IMR-90 (cell line): ENCODE data around the gene TMPRSS9. TPM values are rescaled to one million over a fixed set of nuclear protein-coding genes. Genes with fewer than 3 reads are reported as not detected.

Experiments
- ATAC-seq: fragments of 200-7000 bp; cut with Tn5 transposase; 2 replicates; pipeline ENCODE4 v1.9.1; 2020; ENCODE audit warnings: low read depth, mild to moderate bottlenecking, moderate library complexity
- BruUV-seq: library from RNA; stranded (reverse); fragments of 400-500 nt; replicated peaks from 2 replicates; lab custom pipeline; 2021; lab: Mats Ljungman, UMichigan
- CTCF ChIA-PET: fragments of 300-600 bp; formaldehyde crosslinking; extraction: SDS; loops from one replicate; lab custom pipeline; 2021; ENCODE audit warnings: antibody characterized with exemption; lab: Yijun Ruan, JAX
- POLR2A ChIA-PET: fragments of 300-600 bp; sonication (Branson Sonifier 250); formaldehyde crosslinking; loops from one replicate; lab custom pipeline; 2022; ENCODE audit warnings: antibody characterized with exemption; ENCODE audit not compliant: unreplicated experiment; lab: Charles Lee
- DNase-seq: peaks from one replicate; pipeline ENCODE4 v3.0.0; 2013
- H2AFZ ChIP-seq: replicated peaks from 2 replicates; pipeline ENCODE3; 2013; ENCODE audit warnings: low read length, mild to moderate bottlenecking; ENCODE audit not compliant: poor library complexity
- H2AK5ac ChIP-seq: 2 replicates; pipeline ENCODE4 v1.6.1; 2013; ENCODE audit warnings: low read depth, low read length, inconsistent platforms
- H2AK9ac ChIP-seq: replicated peaks from 2 replicates; pipeline ENCODE3; 2013; ENCODE audit warnings: mild to moderate bottlenecking, low read depth, low read length, moderate library complexity; ENCODE audit not compliant: poor library complexity
- H2BK120ac ChIP-seq: 2 replicates; pipeline ENCODE4 v1.6.1; 2013; ENCODE audit warnings: low read depth, low read length, inconsistent platforms
- H2BK15ac ChIP-seq: 3 replicates; pipeline ENCODE4 v1.6.1; 2013; ENCODE audit warnings: low read depth, low read length, inconsistent platforms
- H2BK20ac ChIP-seq: 2 replicates; pipeline ENCODE4 v1.6.1; 2013; ENCODE audit warnings: low read depth, mild to moderate bottlenecking, inconsistent platforms, low read length, moderate library complexity
- H2BK5ac ChIP-seq: 2 replicates; pipeline ENCODE4 v1.6.1; 2013; ENCODE audit warnings: mild to moderate bottlenecking, low read depth, low read length, inconsistent platforms; ENCODE audit not compliant: poor library complexity, severe bottlenecking
- H3K14ac ChIP-seq: replicated peaks from 2 replicates; pipeline ENCODE4 v1.6.1; 2013; ENCODE audit warnings: low read depth, low read length, inconsistent platforms
- H3K18ac ChIP-seq: 2 replicates; pipeline ENCODE4 v1.6.1; 2013; ENCODE audit warnings: low read depth, low read length, control low read depth
- H3K23ac ChIP-seq: 2 replicates; pipeline ENCODE4 v1.6.1; 2013; ENCODE audit warnings: low read depth, low read length, inconsistent platforms
- H3K27ac ChIP-seq: 2 replicates; pipeline ENCODE4 v1.5.1; 2013; ENCODE audit warnings: mild to moderate bottlenecking, control low read depth, low read length; ENCODE audit not compliant: insufficient read depth
- H3K27me3 ChIP-seq: 2 replicates; pipeline ENCODE4 v1.6.1; 2013; ENCODE audit warnings: low read length; ENCODE audit not compliant: control insufficient read depth, insufficient read depth
- H3K36me3 ChIP-seq: 2 replicates; pipeline ENCODE4 v1.6.1; 2013; ENCODE audit warnings: low read length, mixed read lengths; ENCODE audit not compliant: control insufficient read depth, insufficient read depth
- H3K4ac ChIP-seq: 2 replicates; pipeline ENCODE4 v1.6.1; 2013; ENCODE audit warnings: low read depth, low read length, inconsistent platforms
- H3K4me1 ChIP-seq: 2 replicates; pipeline ENCODE4 v1.6.1; 2013; ENCODE audit warnings: low read length, mixed read lengths; ENCODE audit not compliant: control insufficient read depth, insufficient read depth
- H3K4me2 ChIP-seq: 2 replicates; pipeline ENCODE4 v1.6.1; 2013; ENCODE audit warnings: low read depth, mild to moderate bottlenecking, control low read depth, low read length, moderate library complexity
- H3K4me3 ChIP-seq: 2 replicates; pipeline ENCODE4 v1.5.1; 2013; ENCODE audit warnings: low read depth, mild to moderate bottlenecking, control low read depth, low read length, moderate library complexity; ENCODE audit not compliant: insufficient read depth
- H3K56ac ChIP-seq: 2 replicates; pipeline ENCODE4 v1.6.1; 2013; ENCODE audit warnings: low read length, inconsistent platforms; ENCODE audit not compliant: insufficient read depth; ENCODE audit errors: extremely low read depth
- H3K79me1 ChIP-seq, 2 experiments: 2 replicates each; pipeline ENCODE4 v1.6.1; 2013; ENCODE audit warnings: low read length in 2 of 2, inconsistent platforms in 1 of 2, low read depth in 1 of 2
- H3K9ac ChIP-seq: 2 replicates; pipeline ENCODE4 v1.6.1; 2013; ENCODE audit warnings: low read depth, low read length, control low read depth
- H3K9me1 ChIP-seq: 2 replicates; pipeline ENCODE4 v1.6.1; 2013; ENCODE audit warnings: low read length, inconsistent platforms; ENCODE audit not compliant: insufficient read depth
- H3K9me3 ChIP-seq: 2 replicates; pipeline ENCODE4 v1.6.1; 2013; ENCODE audit warnings: low read length; ENCODE audit not compliant: control insufficient read depth, insufficient read depth
- H4K20me1 ChIP-seq: 2 replicates; pipeline ENCODE4 v1.6.1; 2013; ENCODE audit warnings: low read length, inconsistent platforms; ENCODE audit not compliant: insufficient read depth
- H4K5ac ChIP-seq: 2 replicates; pipeline ENCODE4 v1.6.1; 2013; ENCODE audit warnings: mild to moderate bottlenecking, low read depth, low read length, control low read depth
- H4K8ac ChIP-seq, 2 experiments: 2 replicates each; pipeline ENCODE4 v1.6.1; 2013; ENCODE audit warnings: low read depth in 2 of 2, low read length in 2 of 2, control low read depth in 1 of 2, inconsistent platforms in 1 of 2
- H4K91ac ChIP-seq: 2 replicates; pipeline ENCODE4 v1.6.1; 2013; ENCODE audit warnings: low read depth, low read length, inconsistent platforms; ENCODE audit not compliant: insufficient read depth
- BHLHE40 ChIP-seq: fragments of 150-350 bp; IDR thresholded peaks from 2 replicates; pipeline ENCODE4 v1.6.1; 2016; ENCODE audit warnings: mild to moderate bottlenecking, low read depth, low read length
- CEBPB ChIP-seq: IDR thresholded peaks from 2 replicates; pipeline ENCODE4 v1.6.1; 2012; ENCODE audit warnings: low read depth, low read length, improper control_type of control experiment
- CHD1 ChIP-seq: IDR thresholded peaks from 2 replicates; pipeline ENCODE4 v1.6.1; 2012; ENCODE audit warnings: low read depth, low read length, improper control_type of control experiment
- FOS ChIP-seq: fragments of 150-350 bp; IDR thresholded peaks from 2 replicates; pipeline ENCODE4 v1.6.1; 2016; ENCODE audit warnings: low read depth, low read length
- MAFK ChIP-seq: IDR thresholded peaks from 2 replicates; pipeline ENCODE4 v1.6.1; 2012; ENCODE audit warnings: low read depth, low read length, improper control_type of control experiment
- MAZ ChIP-seq: IDR thresholded peaks from 2 replicates; pipeline ENCODE4 v1.6.1; 2012; ENCODE audit warnings: low read depth, mild to moderate bottlenecking, low read length, improper control_type of control experiment, moderate library complexity, borderline replicate concordance
- MXI1 ChIP-seq: IDR thresholded peaks from 2 replicates; pipeline ENCODE4 v1.6.1; 2012; ENCODE audit warnings: low read depth, mild to moderate bottlenecking, low read length, moderate library complexity, borderline replicate concordance
- NFE2L2 ChIP-seq: fragments of 150-350 bp; IDR thresholded peaks from 2 replicates; pipeline ENCODE4 v1.6.1; 2016; ENCODE audit warnings: low read depth, mild to moderate bottlenecking, low read length
- POLR2A ChIP-seq: IDR thresholded peaks from 2 replicates; pipeline ENCODE4 v1.6.1; 2012; ENCODE audit warnings: mild to moderate bottlenecking, low read depth, low read length
- RAD21 ChIP-seq: IDR thresholded peaks from 2 replicates; pipeline ENCODE4 v1.6.1; 2012; ENCODE audit warnings: low read length, improper control_type of control experiment
- RCOR1 ChIP-seq: IDR thresholded peaks from 2 replicates; pipeline ENCODE4 v1.6.1; 2012; ENCODE audit warnings: mild to moderate bottlenecking, low read length, improper control_type of control experiment; ENCODE audit not compliant: insufficient replicate concordance
- RFX5 ChIP-seq: IDR thresholded peaks from 2 replicates; pipeline ENCODE4 v1.8.0; 2012; ENCODE audit warnings: low read depth, mild to moderate bottlenecking, low read length, moderate library complexity
- SMC3 ChIP-seq: fragments of 150-350 bp; IDR thresholded peaks from 2 replicates; pipeline ENCODE4 v1.6.1; 2016; ENCODE audit warnings: low read depth, mild to moderate bottlenecking, antibody characterized with exemption, low read length, moderate library complexity
- WGBS, 2 experiments: methylation state at CpG; one replicate each; pipeline versions ENCODE4 v1.1.5 to v1.1.7; 2013; ENCODE audit warnings: missing lambda C conversion rate in 2 of 2; ENCODE audit not compliant: insufficient read length in 1 of 2; ENCODE audit errors: extremely low coverage in 2 of 2; 5-methylcytosine and 5-hydroxymethylcytosine counted together
- dilution Hi-C: fragments of 300-500 bp; cut with HindIII; formaldehyde crosslinking; loops from one replicate; pipeline ENCODE4 v1.14.3; 2018; ENCODE audit warnings: low sequenced_read_pairs; ENCODE audit not compliant: unreplicated experiment
- in situ Hi-C: fragments of 300-500 bp; cut with MboI; formaldehyde crosslinking; loops from 3 replicates; pipeline ENCODE4 v1.14.3; 2019; ENCODE audit warnings: low sequenced_read_pairs, inconsistent platforms, mixed read lengths
- intact Hi-C: fragments of 100-400 bp; cut with micrococcal nuclease; formaldehyde crosslinking; loops from 2 replicates; pipeline ENCODE4 v1.10.0; 2022
- polyA plus RNA-seq, 3 experiments: library from polyadenylated mRNA; depleted of rRNA; stranded (reverse); fragments of >200 nt; gene quantifications; 2 replicates each; pipeline ENCODE4 v1.2.3, GENCODE V29; 2012; ENCODE audit warnings: low replicate concordance in 1 of 3
- total RNA-seq: library from RNA; depleted of rRNA; stranded (reverse); fragments of >200 nt; gene quantifications from 2 replicates; pipeline ENCODE4 v1.2.3, GENCODE V29; 2012
- TF ChIP-seq, protein P1 (sequence below): fragments of 150-350 bp; IDR thresholded peaks from 2 replicates; pipeline ENCODE4 v1.6.1; 2017; ENCODE audit warnings: mild to moderate bottlenecking, antibody characterized with exemption, low read length, low read depth
- TF ChIP-seq, protein P2 (sequence below): conservative IDR thresholded peaks from 2 replicates; pipeline ENCODE4 v1.5.1; 2012; ENCODE audit warnings: mild to moderate bottlenecking, low read depth, low read length, improper control_type of control experiment
- TF ChIP-seq, protein P3 (sequence below): fragments of 150-350 bp; IDR thresholded peaks from 2 replicates; pipeline ENCODE4 v1.6.1; 2016; ENCODE audit warnings: low read depth, mild to moderate bottlenecking, low read length, moderate library complexity, borderline replicate concordance

The TMPRSS9 gene
- total and polyA plus RNA-seq, 2 of the 4 experiments (the other 2 are of a cell fraction): not detected

DNA sequence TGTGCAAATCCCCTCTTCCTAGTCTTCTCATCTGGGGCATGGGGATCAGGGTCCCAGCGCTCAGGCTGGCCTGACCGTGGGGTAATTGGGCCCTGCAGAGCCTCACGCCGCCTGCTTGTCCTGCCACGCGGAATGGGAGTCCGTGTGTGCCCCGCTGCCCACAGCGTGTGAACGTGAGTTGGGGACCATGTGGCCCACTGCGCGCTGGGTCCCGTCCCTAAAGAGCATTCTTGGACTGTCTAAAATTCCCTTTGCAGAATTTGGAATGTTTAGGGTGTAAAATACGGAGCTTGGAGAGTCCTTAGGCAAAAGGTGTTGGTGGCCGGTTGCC is 2.9 kb downstream of the TMPRSS9 start:
- no peak overlapping the region for H2BK20ac ChIP-seq
- no peak overlapping the region for H3K4ac ChIP-seq
- intact Hi-C loops: no loop called here
- no peak for ATAC-seq
- H4K91ac ChIP-seq: no peak overlapping the region
- in situ Hi-C loops: no loop called here
- H2AFZ ChIP-seq: no peak overlapping the region
- H3K79me1 ChIP-seq: no peaks in the 10 kb centered on the region
- H3K27ac ChIP-seq: no peak overlapping the region
- 77% methylated on average over 10 of the region's 15 CpGs; no CpG with 5 or more reads in 1 of the 2 experiments for WGBS, 2 experiments
- ChIA-PET POLR2A (no interaction called here), CTCF (no interaction called here)
- H4K20me1 ChIP-seq: no peaks in the 10 kb centered on the region
- no peak overlapping the region for H4K5ac ChIP-seq
- H4K8ac ChIP-seq: no peak overlapping the region
- H3K27me3 ChIP-seq: peaks cover 33% of the 10 kb centered on the region
- H3K9ac ChIP-seq: no peak overlapping the region
- no peak overlapping the region for H3K18ac ChIP-seq
- H3K9me3 ChIP-seq: no peaks in the 10 kb centered on the region; the same call in 1 of the 2 replicates
- no peak overlapping the region for H3K14ac ChIP-seq
- no TSS peak for BruUV-seq
- no peaks in the 10 kb centered on the region for H3K4me1 ChIP-seq
- dilution Hi-C loops: no loop called here
- 0 out of 2 replicates have a peak, but pooled peaks cover 2% of the 10 kb centered on the region for H3K9me1 ChIP-seq
- H3K23ac ChIP-seq: no peak overlapping the region
- TF ChIP-seq NFE2L2: no peak
- TF ChIP-seq, protein P1, sequence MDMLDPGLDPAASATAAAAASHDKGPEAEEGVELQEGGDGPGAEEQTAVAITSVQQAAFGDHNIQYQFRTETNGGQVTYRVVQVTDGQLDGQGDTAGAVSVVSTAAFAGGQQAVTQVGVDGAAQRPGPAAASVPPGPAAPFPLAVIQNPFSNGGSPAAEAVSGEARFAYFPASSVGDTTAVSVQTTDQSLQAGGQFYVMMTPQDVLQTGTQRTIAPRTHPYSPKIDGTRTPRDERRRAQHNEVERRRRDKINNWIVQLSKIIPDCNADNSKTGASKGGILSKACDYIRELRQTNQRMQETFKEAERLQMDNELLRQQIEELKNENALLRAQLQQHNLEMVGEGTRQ: no peak
- no peak for TF ChIP-seq RCOR1
- TF ChIP-seq, protein P2, sequence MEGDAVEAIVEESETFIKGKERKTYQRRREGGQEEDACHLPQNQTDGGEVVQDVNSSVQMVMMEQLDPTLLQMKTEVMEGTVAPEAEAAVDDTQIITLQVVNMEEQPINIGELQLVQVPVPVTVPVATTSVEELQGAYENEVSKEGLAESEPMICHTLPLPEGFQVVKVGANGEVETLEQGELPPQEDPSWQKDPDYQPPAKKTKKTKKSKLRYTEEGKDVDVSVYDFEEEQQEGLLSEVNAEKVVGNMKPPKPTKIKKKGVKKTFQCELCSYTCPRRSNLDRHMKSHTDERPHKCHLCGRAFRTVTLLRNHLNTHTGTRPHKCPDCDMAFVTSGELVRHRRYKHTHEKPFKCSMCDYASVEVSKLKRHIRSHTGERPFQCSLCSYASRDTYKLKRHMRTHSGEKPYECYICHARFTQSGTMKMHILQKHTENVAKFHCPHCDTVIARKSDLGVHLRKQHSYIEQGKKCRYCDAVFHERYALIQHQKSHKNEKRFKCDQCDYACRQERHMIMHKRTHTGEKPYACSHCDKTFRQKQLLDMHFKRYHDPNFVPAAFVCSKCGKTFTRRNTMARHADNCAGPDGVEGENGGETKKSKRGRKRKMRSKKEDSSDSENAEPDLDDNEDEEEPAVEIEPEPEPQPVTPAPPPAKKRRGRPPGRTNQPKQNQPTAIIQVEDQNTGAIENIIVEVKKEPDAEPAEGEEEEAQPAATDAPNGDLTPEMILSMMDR: no peak
- TF ChIP-seq, protein P3, sequence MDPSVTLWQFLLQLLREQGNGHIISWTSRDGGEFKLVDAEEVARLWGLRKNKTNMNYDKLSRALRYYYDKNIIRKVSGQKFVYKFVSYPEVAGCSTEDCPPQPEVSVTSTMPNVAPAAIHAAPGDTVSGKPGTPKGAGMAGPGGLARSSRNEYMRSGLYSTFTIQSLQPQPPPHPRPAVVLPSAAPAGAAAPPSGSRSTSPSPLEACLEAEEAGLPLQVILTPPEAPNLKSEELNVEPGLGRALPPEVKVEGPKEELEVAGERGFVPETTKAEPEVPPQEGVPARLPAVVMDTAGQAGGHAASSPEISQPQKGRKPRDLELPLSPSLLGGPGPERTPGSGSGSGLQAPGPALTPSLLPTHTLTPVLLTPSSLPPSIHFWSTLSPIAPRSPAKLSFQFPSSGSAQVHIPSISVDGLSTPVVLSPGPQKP: no peak
- TF ChIP-seq RFX5: no peak
- TF ChIP-seq MAZ: no peak
- no peak for TF ChIP-seq BHLHE40
- TF ChIP-seq CHD1: no peak
- TF ChIP-seq FOS: no peak
- no peak for TF ChIP-seq MXI1
- TF ChIP-seq MAFK: no peak
- no peak for TF ChIP-seq POLR2A
- TF ChIP-seq CEBPB: no peak
- TF ChIP-seq RAD21: no peak
- no peak for TF ChIP-seq SMC3
- DNase-seq: no peak
- no peak overlapping the region for H2AK5ac ChIP-seq
- no peak overlapping the region for H3K56ac ChIP-seq
- H3K36me3 ChIP-seq: no peaks in the 10 kb centered on the region
- H2BK5ac ChIP-seq: peak overlapping the region; percentile 25
- H2BK120ac ChIP-seq: no peak overlapping the region
- no peak overlapping the region for H2AK9ac ChIP-seq
- H3K4me3 ChIP-seq: no peak overlapping the region
- H2BK15ac ChIP-seq: no peak overlapping the region
- no peak overlapping the region for H3K4me2 ChIP-seq
